IMR-90 (cell line): ENCODE measurements around the gene ENDOD1.

Experiments
- RAD21 ChIP-seq: IDR thresholded peaks from 2 replicates; pipeline ENCODE4 v1.6.1; 2012; ENCODE audit warnings: low read length, improper control_type of control experiment
- SMC3 ChIP-seq: fragments of 150-350 bp; IDR thresholded peaks from 2 replicates; pipeline ENCODE4 v1.6.1; 2016; ENCODE audit warnings: low read depth, mild to moderate bottlenecking, antibody characterized with exemption, low read length, moderate library complexity

- TF ChIP-seq SMC3 (no peak), RAD21 (no peak)
These were observed 24.3 kb upstream of the ENDOD1 start for GRCh38 chr11:95065336-95065735.
